ENCODE data around the gene PSMG3. TPM values are rescaled to one million over a fixed set of nuclear protein-coding genes. Genes with fewer than 3 reads are reported as not detected.

PSMG3 gene
- total RNA-seq, 4 donors from 2014 or later = 36.3 to 42.3 (median 39.5) TPM

DNA sequence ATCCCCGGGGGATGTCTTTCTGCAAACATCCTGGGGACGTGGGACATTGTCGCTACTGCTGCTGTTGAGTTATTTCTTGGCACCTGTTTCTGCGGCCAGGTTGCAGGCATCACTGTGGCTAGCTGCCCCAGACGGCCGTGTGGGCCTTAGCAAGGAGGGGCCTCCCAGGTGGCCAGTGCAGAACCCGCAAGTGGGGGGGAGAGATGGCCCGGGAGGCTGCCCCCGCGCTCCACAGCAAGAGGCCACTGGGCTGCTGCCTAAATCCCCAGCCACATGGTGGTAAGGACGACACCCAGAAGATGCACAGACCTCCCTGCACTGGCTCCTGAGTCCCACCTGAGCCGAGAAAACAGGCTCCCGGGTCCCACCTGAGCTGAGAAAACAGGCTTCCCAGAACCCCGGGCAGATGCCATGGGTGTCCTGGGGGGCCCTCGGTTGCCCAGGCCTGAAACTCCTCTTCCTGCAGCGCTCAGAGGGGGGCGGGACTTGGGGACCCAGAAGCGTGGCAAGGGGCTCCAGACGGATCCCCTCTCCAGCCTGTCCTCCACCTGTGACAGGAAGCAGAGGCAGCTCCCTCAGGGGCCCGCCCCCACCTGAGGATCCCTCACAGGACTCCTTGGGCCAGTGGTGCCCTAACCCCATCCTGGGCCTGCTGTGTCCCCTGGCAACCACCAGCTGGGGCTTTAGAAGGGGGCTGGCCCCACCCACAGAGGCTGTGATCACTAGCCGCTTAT is 40.3 kb downstream of the PSMG3 start:
- no peak for DNase-seq (ENCODE audit: low spot score in 2 of 2)
- Histone ChIP-seq H3K27me3 (no peaks in the 10 kb centered on the region), H3K4me3 (peak overlapping the region in 1 of 4 donors; percentile 86), H3K36me3 (no peaks in the 10 kb centered on the region), H3K27ac (peak overlapping the region in 1 of 4 donors; percentile 100), H3K4me1 (peaks cover 0 to 35% (median 25%) of the 10 kb centered on the region in 4 donors), H3K9me3 (no peaks in the 10 kb centered on the region)
- no peak for TF ChIP-seq EP300 (IDR thresholded peaks at IDR 0.05)
- no peak for TF ChIP-seq CTCF (IDR thresholded peaks at IDR 0.05)
- TF ChIP-seq POLR2A (IDR thresholded peaks at IDR 0.05) = no peak
- 73 to 78% methylated on average over 18 to 19 of the region's 21 CpGs for WGBS, 2 donors

DNA sequence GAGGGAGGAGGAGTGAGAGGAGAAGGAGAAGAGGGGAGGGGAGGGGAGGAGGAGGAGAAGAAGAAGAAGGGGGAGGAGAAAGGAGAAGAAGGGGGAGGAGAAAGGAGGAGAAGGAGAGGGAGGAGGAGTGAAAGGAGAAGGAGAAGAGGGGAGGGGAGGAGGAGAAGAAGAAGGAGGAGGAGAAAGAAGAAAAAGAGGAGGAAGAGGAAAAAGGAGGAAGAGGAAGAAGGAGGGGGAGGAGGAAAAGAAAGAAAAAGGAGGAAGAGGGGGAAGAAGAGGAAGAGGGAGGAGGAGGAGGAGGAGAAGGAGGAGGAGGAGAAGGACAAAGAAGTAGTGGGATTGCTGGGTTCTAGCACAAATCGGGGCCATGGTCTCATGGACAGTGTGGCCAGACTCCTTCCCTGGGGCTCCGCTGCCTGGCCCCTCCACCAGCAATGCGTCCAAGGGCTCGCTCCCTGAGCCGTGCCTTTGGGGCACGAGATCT is 43.5 kb downstream of the PSMG3 start:
- Histone ChIP-seq H3K27me3 (peaks cover 0 to 7% of the 10 kb centered on the region in 2 donors), H3K4me3 (no peak overlapping the region), H3K36me3 (no peaks in the 10 kb centered on the region), H3K9me3 (no peaks in the 10 kb centered on the region), H3K4me1 (peaks cover 0 to 7% (median 5%) of the 10 kb centered on the region in 4 donors), H3K27ac (no peak overlapping the region)
- no peak for DNase-seq (ENCODE audit: low spot score in 2 of 2)
- TF ChIP-seq EP300 (IDR thresholded peaks at IDR 0.05) = no peak
- no peak for TF ChIP-seq CTCF (IDR thresholded peaks at IDR 0.05)
- TF ChIP-seq POLR2A (IDR thresholded peaks at IDR 0.05) = no peak
- WGBS, 2 donors = 35 to 44% methylated on average over 6 of the region's 6 CpGs

DNA sequence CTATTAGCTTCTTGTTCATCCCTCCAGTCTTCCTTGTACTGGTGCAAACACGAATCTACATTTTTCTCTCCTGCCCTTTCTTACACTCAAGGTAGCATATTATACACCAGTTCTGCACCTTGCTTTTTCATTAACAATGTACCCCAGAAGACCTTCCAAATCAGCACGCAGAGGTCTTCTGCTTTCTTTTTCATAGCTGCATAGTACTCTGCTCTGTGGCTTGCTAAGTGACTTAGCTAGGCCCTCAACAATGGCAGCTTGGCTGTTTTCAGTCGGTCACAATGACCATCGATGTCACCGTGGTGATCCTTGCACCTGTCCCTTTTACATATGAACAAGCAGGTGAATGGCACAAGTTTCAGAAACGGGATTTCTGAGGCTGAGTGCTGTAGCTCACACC is 44.4 kb downstream of the PSMG3 start:
- H3K27ac ChIP-seq = no peak overlapping the region
- H3K4me1 ChIP-seq = peaks cover 0 to 7% (median 5%) of the 10 kb centered on the region in 4 donors
- DNase-seq (ENCODE audit: low spot score in 2 of 2) = no peak
- no peak for TF ChIP-seq POLR2A (IDR thresholded peaks at IDR 0.05)
- TF ChIP-seq CTCF (IDR thresholded peaks at IDR 0.05) = no peak
- no peak for TF ChIP-seq EP300 (IDR thresholded peaks at IDR 0.05)
- H3K9me3 ChIP-seq = no peaks in the 10 kb centered on the region
- no peak overlapping the region for H3K4me3 ChIP-seq
- peaks cover 0 to 7% of the 10 kb centered on the region in 2 donors for H3K27me3 ChIP-seq
- no peaks in the 10 kb centered on the region for H3K36me3 ChIP-seq
- 94 to 96% methylated on average over 6 of the region's 6 CpGs for WGBS, 2 donors

GRCh38 chr7:1523844-1524243 is 46.0 kb downstream of the PSMG3 start:
- Histone ChIP-seq H3K27ac (peak overlapping the region in 1 of 4 donors; percentile 60), H3K27me3 (peaks cover 0 to 7% of the 10 kb centered on the region in 2 donors), H3K36me3 (no peaks in the 10 kb centered on the region), H3K9me3 (peaks cover 0 to 9% (median 0%) of the 10 kb centered on the region in 4 donors), H3K4me1 (no peaks in the 10 kb centered on the region), H3K4me3 (no peak overlapping the region)
- no peak for DNase-seq (ENCODE audit: low spot score in 2 of 2)
- 67 to 69% methylated on average over 8 to 17 of the region's 17 CpGs for WGBS, 2 donors
- TF ChIP-seq CTCF (IDR thresholded peaks at IDR 0.05) = no peak
- no peak for TF ChIP-seq POLR2A (IDR thresholded peaks at IDR 0.05)
- TF ChIP-seq EP300 (IDR thresholded peaks at IDR 0.05) = no peak

GRCh38 chr7:1523208-1523607 is 46.6 kb downstream of the PSMG3 start:
- Histone ChIP-seq H3K36me3 (no peaks in the 10 kb centered on the region), H3K9me3 (peaks cover 0 to 9% (median 0%) of the 10 kb centered on the region in 4 donors), H3K27ac (peak overlapping the region in 1 of 4 donors; percentile 60), H3K4me1 (no peaks in the 10 kb centered on the region), H3K4me3 (no peak overlapping the region), H3K27me3 (peaks cover 0 to 7% of the 10 kb centered on the region in 2 donors)
- TF ChIP-seq POLR2A (IDR thresholded peaks at IDR 0.05) (no peak), EP300 (IDR thresholded peaks at IDR 0.05) (no peak), CTCF (IDR thresholded peaks at IDR 0.05) (no peak)
- 42 to 53% methylated on average over 2 of the region's 13 CpGs for WGBS, 2 donors
- DNase-seq (ENCODE audit: low spot score in 2 of 2) = no peak
